ENCODE results near the gene SLC22A2.

DNA sequence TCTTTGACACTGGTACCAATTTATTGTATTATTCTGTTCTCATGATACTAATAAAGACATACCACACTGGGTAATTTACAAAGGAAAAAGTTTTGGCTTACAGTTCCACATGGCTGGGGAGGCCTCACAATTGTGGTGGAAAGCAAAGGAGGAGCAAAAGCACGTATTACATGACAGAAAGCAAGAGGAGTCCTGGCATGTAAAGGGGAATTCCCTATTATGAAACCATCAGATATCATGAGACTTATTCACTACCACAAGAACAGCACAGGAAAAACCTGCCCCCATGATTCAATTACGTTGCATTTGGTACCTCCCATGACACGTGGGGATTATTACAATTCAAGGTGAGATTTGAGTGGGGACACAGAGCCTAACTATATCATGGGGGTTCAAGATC lies 43.4 kb downstream of the SLC22A2 start:
- TF ChIP-seq, protein P1, sequence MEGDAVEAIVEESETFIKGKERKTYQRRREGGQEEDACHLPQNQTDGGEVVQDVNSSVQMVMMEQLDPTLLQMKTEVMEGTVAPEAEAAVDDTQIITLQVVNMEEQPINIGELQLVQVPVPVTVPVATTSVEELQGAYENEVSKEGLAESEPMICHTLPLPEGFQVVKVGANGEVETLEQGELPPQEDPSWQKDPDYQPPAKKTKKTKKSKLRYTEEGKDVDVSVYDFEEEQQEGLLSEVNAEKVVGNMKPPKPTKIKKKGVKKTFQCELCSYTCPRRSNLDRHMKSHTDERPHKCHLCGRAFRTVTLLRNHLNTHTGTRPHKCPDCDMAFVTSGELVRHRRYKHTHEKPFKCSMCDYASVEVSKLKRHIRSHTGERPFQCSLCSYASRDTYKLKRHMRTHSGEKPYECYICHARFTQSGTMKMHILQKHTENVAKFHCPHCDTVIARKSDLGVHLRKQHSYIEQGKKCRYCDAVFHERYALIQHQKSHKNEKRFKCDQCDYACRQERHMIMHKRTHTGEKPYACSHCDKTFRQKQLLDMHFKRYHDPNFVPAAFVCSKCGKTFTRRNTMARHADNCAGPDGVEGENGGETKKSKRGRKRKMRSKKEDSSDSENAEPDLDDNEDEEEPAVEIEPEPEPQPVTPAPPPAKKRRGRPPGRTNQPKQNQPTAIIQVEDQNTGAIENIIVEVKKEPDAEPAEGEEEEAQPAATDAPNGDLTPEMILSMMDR (conservative IDR thresholded peaks at IDR 0.05; ENCODE audit: low read length), result no peak
- no peak for TF ChIP-seq EZH2phosphoT487 (IDR thresholded peaks at IDR 0.05; ENCODE audit: borderline replicate concordance)

Measured in Loucy (cell line).